ENCODE measurements around the gene PCDHGC4. TPM values are rescaled to one million over a fixed set of nuclear protein-coding genes. Genes with fewer than 3 reads are reported as not detected.

Gene PCDHGC4
- total RNA-seq = not detected

GRCh38 chr5:141484641-141485311, at the start of gene PCDHGC4:
Gene PCDHGC4, plus strand, starts transcription at chr5:141485030. Its CDS starts 144 bp downstream, at chr5:141485174.
- Mint-ChIP-seq H3K27me3 (peaks cover 69% of the 10 kb centered on the region), H3K9me3 (no peaks in the 10 kb centered on the region), H3K4me3 (peak within 1 kb of the TSS; percentile 25), H3K36me3 (ENCODE audit: low read depth) (no peaks in the 10 kb centered on the region), H3K27ac (no peak within 1 kb of the TSS), H3K4me1 (no peaks in the 10 kb centered on the region)
- ATAC-seq (replicated peaks) = no peak

DNA sequence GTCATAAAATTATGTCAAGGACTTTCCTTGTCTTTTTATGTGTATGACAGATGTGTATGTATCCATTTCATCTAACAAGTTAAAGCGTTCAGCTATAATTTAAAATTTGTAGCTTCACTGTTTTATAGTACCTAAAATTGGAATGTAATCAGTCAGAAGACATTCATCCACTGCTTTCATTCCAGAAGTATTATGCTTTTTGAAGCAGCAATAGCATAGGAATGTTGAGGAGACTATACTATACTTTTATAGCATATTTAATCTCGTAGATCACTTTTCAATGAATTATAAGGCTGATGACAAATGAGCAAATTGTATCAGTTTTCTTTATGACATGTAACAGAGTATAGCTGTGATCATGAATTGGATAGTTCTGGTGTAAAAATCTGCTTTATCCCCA, 47.6 kb upstream of the PCDHGC4 start:
- H3K27ac Mint-ChIP-seq = no peak overlapping the region
- H3K9me3 Mint-ChIP-seq = peaks cover 9% of the 10 kb centered on the region
- no peaks in the 10 kb centered on the region for H3K4me1 Mint-ChIP-seq
- H3K36me3 Mint-ChIP-seq (ENCODE audit: low read depth) = peaks cover 7% of the 10 kb centered on the region
- H3K27me3 Mint-ChIP-seq = peaks cover 35% of the 10 kb centered on the region
- H3K4me3 Mint-ChIP-seq = no peak overlapping the region
- no peak for ATAC-seq (replicated peaks)

GRCh38 chr5:141439411-141440141, 45.3 kb upstream of the PCDHGC4 start:
- Mint-ChIP-seq H3K36me3 (ENCODE audit: low read depth) (no peaks in the 10 kb centered on the region), H3K4me1 (no peaks in the 10 kb centered on the region)

GRCh38 chr5:141440341-141440740, 44.5 kb upstream of the PCDHGC4 start:
- no peaks in the 10 kb centered on the region for H3K36me3 Mint-ChIP-seq (ENCODE audit: low read depth)
- H3K4me1 Mint-ChIP-seq = no peaks in the 10 kb centered on the region
- no peak for ATAC-seq (replicated peaks)
- H3K27me3 Mint-ChIP-seq = peaks cover 25% of the 10 kb centered on the region
- H3K27ac Mint-ChIP-seq = no peak overlapping the region
- H3K9me3 Mint-ChIP-seq = peaks cover 3% of the 10 kb centered on the region
- H3K4me3 Mint-ChIP-seq = no peak overlapping the region

More at GRCh38 chr5:141439411-141440141, 45.3 kb upstream of the PCDHGC4 start:
- peaks cover 3% of the 10 kb centered on the region for H3K9me3 Mint-ChIP-seq
- H3K4me3 Mint-ChIP-seq = no peak overlapping the region
- ATAC-seq (replicated peaks) = no peak
- no peak overlapping the region for H3K27ac Mint-ChIP-seq
- peaks cover 26% of the 10 kb centered on the region for H3K27me3 Mint-ChIP-seq

GRCh38 chr5:141441571-141442170, 43.2 kb upstream of the PCDHGC4 start:
- peaks cover 3% of the 10 kb centered on the region for H3K9me3 Mint-ChIP-seq
- H3K4me3 Mint-ChIP-seq = no peak overlapping the region
- H3K27ac Mint-ChIP-seq = no peak overlapping the region
- H3K27me3 Mint-ChIP-seq = peaks cover 25% of the 10 kb centered on the region
- H3K4me1 Mint-ChIP-seq = no peaks in the 10 kb centered on the region
- no peak for ATAC-seq (replicated peaks)
- no peaks in the 10 kb centered on the region for H3K36me3 Mint-ChIP-seq (ENCODE audit: low read depth)

- Mint-ChIP-seq H3K4me3 (no peak overlapping the region), H3K9me3 (no peaks in the 10 kb centered on the region)
Measured at GRCh38 chr5:141465351-141465750, 19.5 kb upstream of the PCDHGC4 start.

DNA sequence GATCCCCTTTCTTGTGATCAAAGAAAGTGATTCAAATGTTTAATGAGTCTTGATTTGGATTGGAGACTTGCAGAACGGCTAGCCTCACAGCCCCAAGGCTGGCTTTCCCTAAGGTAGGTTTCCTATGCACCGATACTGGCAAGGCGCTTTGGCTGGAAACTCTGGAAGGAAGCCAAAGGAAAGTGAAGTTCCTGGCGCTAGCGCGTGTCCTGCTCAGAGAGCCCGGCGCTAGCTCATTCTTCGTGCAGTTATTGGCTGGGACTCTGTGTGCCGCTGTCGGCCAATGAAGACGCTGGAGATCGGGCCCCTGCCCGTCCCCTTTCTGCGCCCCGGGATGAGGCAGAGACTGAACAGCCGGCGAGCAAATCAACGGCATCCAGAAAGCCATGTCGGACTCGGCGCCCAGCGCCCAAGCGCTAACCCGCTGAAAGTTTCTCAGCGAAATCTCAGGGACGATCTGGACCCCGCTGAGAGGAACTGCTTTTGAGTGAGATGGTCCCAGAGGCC, 9.2 kb upstream of the PCDHGC4 start, which contains the start of gene PCDHGC3:
TSS of gene PCDHGC3 (plus strand) at position 342 of the 507 bp plus-strand sequence. CDS start at position 493, 151 bp downstream.
- peak; percentile 94 for ATAC-seq (replicated peaks)
- Mint-ChIP-seq H3K27me3 (peaks cover 44% of the 10 kb centered on the region), H3K4me3 (peak within 1 kb of the TSS; percentile 87), H3K4me1 (peaks cover 8% of the 10 kb centered on the region), H3K36me3 (ENCODE audit: low read depth) (no peaks in the 10 kb centered on the region), H3K9me3 (no peaks in the 10 kb centered on the region), H3K27ac (peak within 1 kb of the TSS; percentile 37)

More at GRCh38 chr5:141465351-141465750, 19.5 kb upstream of the PCDHGC4 start:
- Mint-ChIP-seq H3K27ac (no peak overlapping the region), H3K4me1 (no peaks in the 10 kb centered on the region), H3K27me3 (peaks cover 12% of the 10 kb centered on the region), H3K36me3 (ENCODE audit: low read depth) (no peaks in the 10 kb centered on the region)
- no peak for ATAC-seq (replicated peaks)

- Mint-ChIP-seq H3K36me3 (ENCODE audit: low read depth) (no peaks in the 10 kb centered on the region), H3K27me3 (peaks cover 50% of the 10 kb centered on the region), H3K4me1 (peaks cover 8% of the 10 kb centered on the region), H3K9me3 (no peaks in the 10 kb centered on the region), H3K4me3 (peak overlapping the region; percentile 87), H3K27ac (peak overlapping the region; percentile 37)
- peak; percentile 35 for ATAC-seq (replicated peaks)
Measured at GRCh38 chr5:141476132-141476911, 8.5 kb upstream of the PCDHGC4 start.

GRCh38 chr5:141477044-141477575, 7.7 kb upstream of the PCDHGC4 start:
- H3K4me1 Mint-ChIP-seq = peaks cover 8% of the 10 kb centered on the region
- H3K27me3 Mint-ChIP-seq = peaks cover 51% of the 10 kb centered on the region
- no peak overlapping the region for H3K27ac Mint-ChIP-seq
- no peaks in the 10 kb centered on the region for H3K36me3 Mint-ChIP-seq (ENCODE audit: low read depth)
- no peak for ATAC-seq (replicated peaks)
- no peaks in the 10 kb centered on the region for H3K9me3 Mint-ChIP-seq
- H3K4me3 Mint-ChIP-seq = peak overlapping the region; percentile 87

DNA sequence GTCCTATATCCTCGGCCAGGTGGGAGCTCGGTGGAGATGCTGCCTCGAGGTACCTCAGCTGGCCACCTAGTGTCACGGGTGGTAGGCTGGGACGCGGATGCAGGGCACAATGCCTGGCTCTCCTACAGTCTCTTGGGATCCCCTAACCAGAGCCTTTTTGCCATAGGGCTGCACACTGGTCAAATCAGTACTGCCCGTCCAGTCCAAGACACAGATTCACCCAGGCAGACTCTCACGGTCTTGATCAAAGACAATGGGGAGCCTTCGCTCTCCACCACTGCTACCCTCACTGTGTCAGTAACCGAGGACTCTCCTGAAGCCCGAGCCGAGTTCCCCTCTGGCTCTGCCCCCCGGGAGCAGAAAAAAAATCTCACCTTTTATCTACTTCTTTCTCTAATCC, 7.0 kb upstream of the PCDHGC4 start:
- peak overlapping the region; percentile 87 for H3K4me3 Mint-ChIP-seq
- H3K27ac Mint-ChIP-seq = no peak overlapping the region
- no peaks in the 10 kb centered on the region for H3K36me3 Mint-ChIP-seq (ENCODE audit: low read depth)
- no peaks in the 10 kb centered on the region for H3K9me3 Mint-ChIP-seq
- ATAC-seq (replicated peaks) = no peak
- peaks cover 8% of the 10 kb centered on the region for H3K4me1 Mint-ChIP-seq
- H3K27me3 Mint-ChIP-seq = peaks cover 56% of the 10 kb centered on the region

DNA sequence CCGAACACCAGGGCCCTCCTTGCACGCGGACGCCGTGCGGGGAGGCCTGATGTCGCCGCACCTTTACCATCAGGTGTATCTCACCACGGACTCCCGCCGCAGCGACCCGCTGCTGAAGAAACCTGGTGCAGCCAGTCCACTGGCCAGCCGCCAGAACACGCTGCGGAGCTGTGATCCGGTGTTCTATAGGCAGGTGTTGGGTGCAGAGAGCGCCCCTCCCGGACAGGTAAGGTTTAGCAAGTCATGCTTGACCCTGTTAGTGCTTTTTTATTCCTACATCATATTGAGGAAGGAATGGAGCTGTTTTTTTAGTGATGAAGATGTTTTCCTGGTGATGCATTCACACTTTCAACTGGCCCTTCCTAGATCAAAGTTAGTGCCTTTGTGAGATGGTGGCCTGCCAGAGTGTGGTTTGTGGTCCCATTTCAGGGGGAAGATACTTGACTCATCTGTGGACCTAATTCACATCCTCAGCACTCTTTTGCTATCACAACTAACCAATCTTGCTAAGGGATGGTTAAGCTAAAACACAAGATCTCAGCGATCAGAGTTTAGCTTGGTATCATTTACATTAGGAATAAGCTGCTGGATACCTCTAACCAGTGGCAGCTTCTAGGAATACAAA, 6.4 kb upstream of the PCDHGC4 start:
- Mint-ChIP-seq H3K36me3 (ENCODE audit: low read depth) (no peaks in the 10 kb centered on the region), H3K4me1 (peaks cover 8% of the 10 kb centered on the region), H3K27me3 (peaks cover 60% of the 10 kb centered on the region), H3K4me3 (no peak overlapping the region), H3K9me3 (no peaks in the 10 kb centered on the region), H3K27ac (no peak overlapping the region)
- peak; percentile 28 for ATAC-seq (replicated peaks)

DNA sequence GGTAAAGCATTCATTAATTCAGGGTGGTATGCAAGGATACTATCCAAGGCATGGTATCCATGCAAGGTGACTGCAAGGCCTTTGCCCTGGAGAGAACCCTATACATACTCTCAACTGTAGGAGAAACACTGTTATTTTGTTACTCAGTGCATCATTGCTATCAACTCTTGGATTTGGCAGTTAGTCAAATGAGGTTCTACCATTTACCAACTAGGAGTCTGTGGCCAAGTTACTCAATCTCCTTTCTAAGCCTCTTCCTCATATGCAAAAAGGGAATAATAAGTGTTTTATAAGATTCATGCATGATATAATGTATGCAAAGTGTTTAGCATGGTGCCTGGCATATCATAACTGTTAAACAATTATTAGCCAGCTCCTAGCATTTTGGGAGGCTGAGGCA, 5.1 kb upstream of the PCDHGC4 start:
- no peak overlapping the region for H3K27ac Mint-ChIP-seq
- peaks cover 8% of the 10 kb centered on the region for H3K4me1 Mint-ChIP-seq
- peaks cover 73% of the 10 kb centered on the region for H3K27me3 Mint-ChIP-seq
- no peak for ATAC-seq (replicated peaks)
- no peak overlapping the region for H3K4me3 Mint-ChIP-seq
- no peaks in the 10 kb centered on the region for H3K36me3 Mint-ChIP-seq (ENCODE audit: low read depth)
- no peaks in the 10 kb centered on the region for H3K9me3 Mint-ChIP-seq

- ATAC-seq (replicated peaks) = no peak
- no peaks in the 10 kb centered on the region for H3K36me3 Mint-ChIP-seq (ENCODE audit: low read depth)
- H3K9me3 Mint-ChIP-seq = no peaks in the 10 kb centered on the region
- no peak overlapping the region for H3K4me3 Mint-ChIP-seq
- peaks cover 68% of the 10 kb centered on the region for H3K27me3 Mint-ChIP-seq
- H3K4me1 Mint-ChIP-seq = no peaks in the 10 kb centered on the region
- H3K27ac Mint-ChIP-seq = no peak overlapping the region
Measured at GRCh38 chr5:141483902-141484301, 928 bp upstream of the PCDHGC4 start.
